Activated naive CD4-positive, alpha-beta T cell treated with anti-CD3 and anti-CD28 coated beads, Interleukin-2, amount 50 U/mL, for 24 hours (primary cell): ENCODE data around the gene IL4.
"Not testable (repeated sequence)": the region's sequence is repeated elsewhere in the genome, so short reads cannot be mapped to it uniquely, and the experiment has no call there.

ENCODE experiments used
- H3K27ac Mint-ChIP-seq: one replicate; pipeline ENCODE4 v1.8.0; 2021; ENCODE audit warnings: mild to moderate bottlenecking, mixed read lengths
- H3K27me3 Mint-ChIP-seq: one replicate; pipeline ENCODE4 v1.8.0; 2021; ENCODE audit warnings: mixed read lengths
- H3K36me3 Mint-ChIP-seq: one replicate; pipeline ENCODE4 v1.8.0; 2021; ENCODE audit warnings: mixed read lengths
- H3K4me1 Mint-ChIP-seq: one replicate; pipeline ENCODE4 v1.8.0; 2021; ENCODE audit warnings: mixed read lengths
- H3K4me3 Mint-ChIP-seq: one replicate; pipeline ENCODE4 v1.8.0; 2021; ENCODE audit warnings: mild to moderate bottlenecking, mixed read lengths
- H3K9me3 Mint-ChIP-seq: one replicate; pipeline ENCODE4 v1.8.0; 2021; ENCODE audit warnings: mixed read lengths

The IL4 gene

DNA sequence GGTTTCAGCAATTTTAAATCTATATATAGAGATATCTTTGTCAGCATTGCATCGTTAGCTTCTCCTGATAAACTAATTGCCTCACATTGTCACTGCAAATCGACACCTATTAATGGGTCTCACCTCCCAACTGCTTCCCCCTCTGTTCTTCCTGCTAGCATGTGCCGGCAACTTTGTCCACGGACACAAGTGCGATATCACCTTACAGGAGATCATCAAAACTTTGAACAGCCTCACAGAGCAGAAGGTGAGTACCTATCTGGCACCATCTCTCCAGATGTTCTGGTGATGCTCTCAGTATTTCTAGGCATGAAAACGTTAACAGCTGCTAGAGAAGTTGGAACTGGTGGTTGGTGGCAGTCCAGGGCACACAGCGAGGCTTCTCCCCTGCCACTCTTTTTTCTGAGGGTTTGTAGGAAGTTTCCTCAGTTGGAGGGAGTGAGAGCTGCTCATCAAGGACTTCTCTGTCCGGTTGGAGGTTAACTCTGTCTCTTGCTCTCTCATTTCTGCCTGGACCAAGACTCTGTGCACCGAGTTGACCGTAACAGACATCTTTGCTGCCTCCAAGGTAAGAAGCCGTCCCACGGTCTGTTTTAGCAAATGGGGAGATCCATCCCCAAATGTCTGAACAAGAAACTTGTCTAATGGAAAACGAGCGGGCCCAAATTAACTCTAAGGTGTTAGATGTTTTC, at the start of gene IL4:
Gene IL4, plus strand, starts transcription at position 51 of the 692 bp plus-strand sequence. Its CDS starts 62 bp downstream, at position 113.
- H3K9me3 Mint-ChIP-seq: no peaks in the 10 kb centered on the region

GRCh38 chr5:132627470-132627869, 46.3 kb upstream of the IL4 start:
- H3K36me3 Mint-ChIP-seq: peaks cover 18% of the 10 kb centered on the region
- H3K4me3 Mint-ChIP-seq: no peak overlapping the region
- no peaks in the 10 kb centered on the region for H3K9me3 Mint-ChIP-seq
- no peaks in the 10 kb centered on the region for H3K27me3 Mint-ChIP-seq
- no peaks in the 10 kb centered on the region for H3K4me1 Mint-ChIP-seq
- no peak overlapping the region for H3K27ac Mint-ChIP-seq

More for the DNA sequence above, at the start of gene IL4:
- H3K4me3 Mint-ChIP-seq: no peak within 1 kb of the TSS
- H3K27me3 Mint-ChIP-seq: no peaks in the 10 kb centered on the region
- no peaks in the 10 kb centered on the region for H3K4me1 Mint-ChIP-seq
- H3K27ac Mint-ChIP-seq: no peak within 1 kb of the TSS
- peaks cover 2% of the 10 kb centered on the region for H3K36me3 Mint-ChIP-seq

DNA sequence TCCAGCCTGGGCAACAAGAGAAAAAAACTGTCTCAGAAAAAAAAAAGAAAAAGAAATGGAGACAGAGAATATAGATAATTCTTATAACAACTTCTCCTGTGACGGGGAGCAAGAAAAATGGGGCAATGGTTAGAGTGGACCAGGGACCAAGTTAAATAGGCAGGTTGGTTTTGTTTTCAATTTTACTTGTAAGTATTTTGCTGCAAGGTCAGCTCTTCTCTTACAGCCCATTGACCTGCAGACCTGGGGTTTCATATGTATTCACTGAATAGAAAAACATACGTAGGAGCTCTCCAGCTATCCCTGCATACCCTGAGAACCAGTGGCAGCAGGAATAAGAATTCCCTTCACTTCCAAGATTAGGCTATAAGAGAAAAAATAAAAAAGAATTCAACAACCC, 45.0 kb upstream of the IL4 start:
- H3K27ac Mint-ChIP-seq: no peak overlapping the region

DNA sequence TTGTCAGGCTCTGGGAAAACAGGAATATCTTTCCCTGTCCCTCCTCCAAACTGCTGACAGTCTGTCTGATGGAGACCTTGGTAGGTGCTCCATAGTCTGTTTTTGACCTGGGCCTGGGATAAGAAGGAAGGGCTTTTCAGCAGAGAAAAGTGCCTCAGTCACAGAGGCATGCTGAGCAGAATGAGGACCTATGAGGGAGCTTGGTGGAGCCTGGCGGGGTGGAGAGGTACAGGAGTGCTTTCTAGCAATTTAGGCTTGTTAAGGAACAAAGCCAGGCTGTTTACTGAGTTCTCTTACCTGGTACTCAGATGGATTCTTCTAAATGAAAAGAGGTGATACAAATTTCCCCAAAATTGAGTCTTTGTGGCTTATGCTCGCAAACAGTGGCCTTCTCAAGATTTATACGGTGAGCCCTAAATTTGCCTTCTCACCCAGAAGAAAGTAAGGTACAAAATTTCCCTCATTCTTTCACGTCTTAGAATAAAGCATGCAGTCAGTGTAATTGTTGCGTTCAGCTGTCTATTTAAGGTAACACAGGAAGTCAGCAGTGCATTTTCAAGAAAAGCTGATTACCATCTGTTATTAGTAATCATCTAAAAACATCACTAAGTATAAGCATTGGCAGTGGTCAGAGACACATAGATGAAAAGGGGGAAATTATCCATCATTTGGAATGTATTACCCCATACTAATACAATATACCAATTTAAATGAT, 44.4 kb upstream of the IL4 start:
- Mint-ChIP-seq H3K4me3 (no peak overlapping the region), H3K36me3 (peaks cover 12% of the 10 kb centered on the region), H3K4me1 (no peaks in the 10 kb centered on the region), H3K9me3 (no peaks in the 10 kb centered on the region), H3K27me3 (no peaks in the 10 kb centered on the region), H3K27ac (no peak overlapping the region)

More for the DNA sequence above, 45.0 kb upstream of the IL4 start:
- Mint-ChIP-seq H3K4me3 (no peak overlapping the region), H3K9me3 (no peaks in the 10 kb centered on the region), H3K36me3 (peaks cover 11% of the 10 kb centered on the region), H3K4me1 (no peaks in the 10 kb centered on the region), H3K27me3 (no peaks in the 10 kb centered on the region)

GRCh38 chr5:132633587-132633986, 40.2 kb upstream of the IL4 start:
- H3K36me3 Mint-ChIP-seq: peaks cover 12% of the 10 kb centered on the region
- H3K9me3 Mint-ChIP-seq, H3K4me3 Mint-ChIP-seq, H3K27me3 Mint-ChIP-seq, H3K4me1 Mint-ChIP-seq, H3K27ac Mint-ChIP-seq: not testable (repeated sequence)

DNA sequence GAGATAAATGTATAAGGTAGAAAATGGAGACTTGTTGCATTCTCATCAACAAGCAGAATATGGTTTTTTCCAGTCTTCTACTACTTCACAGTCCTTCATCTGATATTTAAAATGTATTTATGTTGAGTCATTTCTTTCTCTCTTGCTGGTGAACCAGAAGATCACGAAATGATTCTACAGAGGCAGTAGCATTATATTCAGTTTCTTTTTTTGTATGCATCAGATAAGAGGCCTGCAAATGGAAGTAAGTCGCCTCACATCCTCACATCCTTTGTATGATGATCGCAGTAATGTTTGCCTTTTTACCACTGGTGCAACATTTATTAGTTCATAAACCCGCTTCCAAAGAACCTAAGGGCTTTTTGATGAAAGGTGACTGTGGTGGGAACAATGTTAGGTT, 37.9 kb upstream of the IL4 start:
- Mint-ChIP-seq H3K9me3 (no peaks in the 10 kb centered on the region), H3K4me1 (peaks cover 6% of the 10 kb centered on the region), H3K27ac (no peak overlapping the region), H3K27me3 (no peaks in the 10 kb centered on the region), H3K36me3 (peaks cover 16% of the 10 kb centered on the region), H3K4me3 (no peak overlapping the region)

DNA sequence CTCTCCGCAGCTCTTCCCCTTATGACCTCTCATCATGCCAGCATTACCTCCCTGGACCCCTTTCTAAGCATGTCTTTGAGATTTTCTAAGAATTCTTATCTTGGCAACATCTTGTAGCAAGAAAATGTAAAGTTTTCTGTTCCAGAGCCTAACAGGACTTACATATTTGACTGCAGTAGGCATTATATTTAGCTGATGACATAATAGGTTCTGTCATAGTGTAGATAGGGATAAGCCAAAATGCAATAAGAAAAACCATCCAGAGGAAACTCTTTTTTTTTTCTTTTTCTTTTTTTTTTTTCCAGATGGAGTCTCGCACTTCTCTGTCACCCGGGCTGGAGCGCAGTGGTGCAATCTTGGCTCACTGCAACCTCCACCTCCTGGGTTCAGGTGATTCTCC, 36.5 kb upstream of the IL4 start:
- no peak overlapping the region for H3K4me3 Mint-ChIP-seq
- no peak overlapping the region for H3K27ac Mint-ChIP-seq
- H3K4me1 Mint-ChIP-seq: peaks cover 6% of the 10 kb centered on the region
- H3K27me3 Mint-ChIP-seq: no peaks in the 10 kb centered on the region
- H3K36me3 Mint-ChIP-seq: peaks cover 18% of the 10 kb centered on the region
- no peaks in the 10 kb centered on the region for H3K9me3 Mint-ChIP-seq

- no peaks in the 10 kb centered on the region for H3K9me3 Mint-ChIP-seq
- no peak overlapping the region for H3K4me3 Mint-ChIP-seq
- peaks cover 24% of the 10 kb centered on the region for H3K36me3 Mint-ChIP-seq
- H3K4me1 Mint-ChIP-seq: peaks cover 6% of the 10 kb centered on the region
- no peaks in the 10 kb centered on the region for H3K27me3 Mint-ChIP-seq
- H3K27ac Mint-ChIP-seq: no peak overlapping the region
These were observed 34.1 kb upstream of the IL4 start for GRCh38 chr5:132639706-132640130.

- no peaks in the 10 kb centered on the region for H3K9me3 Mint-ChIP-seq
- H3K4me3 Mint-ChIP-seq: no peak overlapping the region
- peaks cover 2% of the 10 kb centered on the region for H3K4me1 Mint-ChIP-seq
- H3K36me3 Mint-ChIP-seq: peaks cover 26% of the 10 kb centered on the region
- H3K27me3 Mint-ChIP-seq: no peaks in the 10 kb centered on the region
- H3K27ac Mint-ChIP-seq: no peak overlapping the region
These were observed 33.2 kb upstream of the IL4 start for GRCh38 chr5:132640613-132641012.

GRCh38 chr5:132641241-132641723, 32.5 kb upstream of the IL4 start:
- H3K36me3 Mint-ChIP-seq: peaks cover 26% of the 10 kb centered on the region
- no peaks in the 10 kb centered on the region for H3K4me1 Mint-ChIP-seq
- H3K27me3 Mint-ChIP-seq: no peaks in the 10 kb centered on the region
- no peak overlapping the region for H3K4me3 Mint-ChIP-seq
- no peaks in the 10 kb centered on the region for H3K9me3 Mint-ChIP-seq
- H3K27ac Mint-ChIP-seq: no peak overlapping the region

DNA sequence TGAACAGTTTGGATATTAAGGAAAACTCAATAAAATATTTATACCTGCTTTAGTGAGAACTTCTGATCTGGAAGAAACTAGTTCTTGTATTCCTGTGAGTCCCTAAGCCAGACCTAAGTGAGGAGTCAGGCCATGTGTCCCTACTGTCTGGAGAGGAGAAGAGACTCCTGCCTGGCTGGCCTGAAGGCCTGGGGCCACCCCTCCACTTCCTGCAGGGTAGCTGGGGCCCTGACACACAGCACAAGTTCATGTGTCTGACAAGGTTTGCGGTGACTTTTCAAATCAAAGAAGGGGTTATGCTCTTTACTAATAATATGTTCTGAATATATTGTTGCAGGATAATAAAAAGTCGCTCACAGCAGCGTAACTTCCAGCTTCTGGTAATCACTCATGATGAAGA, 31.9 kb upstream of the IL4 start:
- Mint-ChIP-seq H3K27ac (no peak overlapping the region), H3K4me3 (no peak overlapping the region), H3K4me1 (no peaks in the 10 kb centered on the region), H3K36me3 (peaks cover 26% of the 10 kb centered on the region), H3K27me3 (no peaks in the 10 kb centered on the region), H3K9me3 (no peaks in the 10 kb centered on the region)

DNA sequence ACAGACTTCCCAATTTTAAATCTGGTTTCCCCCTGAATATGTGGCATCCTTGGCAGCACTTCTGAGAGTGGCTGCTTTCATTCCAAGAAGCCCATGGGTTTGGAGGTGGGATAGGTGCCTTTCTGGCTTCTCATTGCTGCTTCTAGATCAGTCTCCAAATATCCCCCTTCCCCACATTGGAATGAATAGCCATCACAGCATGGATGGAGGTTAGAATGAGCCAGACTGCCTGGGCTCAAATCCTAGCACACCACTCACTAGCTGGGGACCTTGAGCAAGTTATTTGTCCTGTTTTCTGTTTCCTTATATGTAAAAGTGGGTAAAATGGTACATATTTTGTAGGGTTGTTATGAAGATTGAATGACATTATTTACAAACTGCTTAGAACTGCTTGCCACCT, 29.6 kb upstream of the IL4 start:
- Mint-ChIP-seq H3K4me3 (no peak overlapping the region), H3K27me3 (no peaks in the 10 kb centered on the region), H3K27ac (no peak overlapping the region), H3K4me1 (no peaks in the 10 kb centered on the region), H3K9me3 (peaks cover 9% of the 10 kb centered on the region), H3K36me3 (peaks cover 23% of the 10 kb centered on the region)

DNA sequence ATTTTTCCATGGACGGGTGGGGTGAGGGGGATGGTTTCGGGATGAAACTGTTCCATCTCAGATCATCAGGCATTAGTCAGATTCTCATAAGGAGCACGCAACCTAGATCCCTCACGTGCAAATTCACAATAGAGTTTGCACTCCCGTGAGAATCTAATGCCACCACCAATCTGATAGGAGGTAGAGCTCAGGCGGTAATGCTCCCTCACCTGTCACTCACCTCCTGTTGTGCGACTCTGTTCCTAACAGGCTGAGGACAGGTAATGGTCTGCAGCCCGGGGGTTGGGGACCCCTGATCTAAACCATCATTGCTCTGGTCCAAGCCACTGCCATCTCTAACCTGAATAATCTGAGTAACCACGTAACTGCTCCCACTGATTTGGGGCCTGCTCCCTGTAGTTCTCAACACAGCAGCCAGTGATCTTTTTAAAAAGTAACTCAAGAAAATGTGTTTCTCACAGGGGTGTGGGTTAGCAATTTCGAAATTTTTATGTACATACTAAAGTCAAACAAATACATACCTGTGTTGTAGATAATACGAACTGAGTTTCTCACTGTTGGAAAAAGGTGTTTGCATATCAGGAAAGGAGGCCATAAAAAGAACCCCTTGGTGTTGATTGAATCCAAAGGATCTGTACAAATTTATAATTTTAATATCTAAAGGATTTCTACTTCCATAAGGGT, 27.1 kb upstream of the IL4 start:
- no peak overlapping the region for H3K27ac Mint-ChIP-seq
- H3K27me3 Mint-ChIP-seq: no peaks in the 10 kb centered on the region
- H3K4me3 Mint-ChIP-seq: no peak overlapping the region
- H3K9me3 Mint-ChIP-seq: peaks cover 14% of the 10 kb centered on the region
- H3K36me3 Mint-ChIP-seq: peaks cover 16% of the 10 kb centered on the region
- no peaks in the 10 kb centered on the region for H3K4me1 Mint-ChIP-seq

DNA sequence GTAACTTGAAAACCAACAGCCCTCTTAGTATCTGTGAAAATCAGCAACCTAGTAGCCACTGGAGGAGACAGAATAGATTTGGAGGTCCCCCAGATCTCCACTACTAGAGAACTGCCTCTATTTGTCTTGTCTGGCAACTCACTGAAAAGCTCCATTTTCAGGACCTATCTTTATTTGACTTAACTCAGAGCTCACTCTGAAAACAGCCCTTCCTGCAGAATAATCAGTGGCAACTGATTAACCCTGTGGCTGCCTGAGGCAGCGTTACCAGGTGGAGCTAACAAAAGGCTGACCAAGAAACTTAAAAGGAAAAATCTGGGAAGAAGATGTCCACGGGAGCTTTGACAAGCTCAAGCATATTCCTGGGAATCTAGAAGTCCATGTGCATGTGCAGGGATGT, 26.3 kb upstream of the IL4 start:
- Mint-ChIP-seq H3K36me3 (peaks cover 16% of the 10 kb centered on the region), H3K4me3 (no peak overlapping the region), H3K27ac (no peak overlapping the region), H3K9me3 (peaks cover 14% of the 10 kb centered on the region), H3K27me3 (peaks cover 1% of the 10 kb centered on the region), H3K4me1 (no peaks in the 10 kb centered on the region)

GRCh38 chr5:132648355-132648754, 25.4 kb upstream of the IL4 start:
- Mint-ChIP-seq H3K4me3 (no peak overlapping the region), H3K36me3 (peaks cover 9% of the 10 kb centered on the region), H3K9me3 (peaks cover 14% of the 10 kb centered on the region), H3K27ac (no peak overlapping the region), H3K27me3 (peaks cover 1% of the 10 kb centered on the region), H3K4me1 (no peaks in the 10 kb centered on the region)
